Activated CD4-positive, alpha-beta memory T cell treated with anti-CD3 and anti-CD28 coated beads, Interleukin-2, amount 10 ng/mL, durations not matched to agents 7 days and 5 days (primary cell): ENCODE data around the gene PLEKHN1. TPM values are rescaled to one million over a fixed set of nuclear protein-coding genes. Genes with fewer than 3 reads are reported as not detected.
"Not testable (repeated sequence)": the region's sequence is repeated elsewhere in the genome, so short reads cannot be mapped to it uniquely, and the experiment has no call there.

ENCODE experiments used
- CTCF ChIA-PET: fragments of 350-600 bp; sonication (Branson Sonifier 250); formaldehyde crosslinking; loops from one replicate; lab custom pipeline; 2021; ENCODE audit warnings: antibody characterized with exemption, inconsistent platforms; lab: Charles Lee
- POLR2A ChIA-PET: fragments of 350-600 bp; sonication (Branson Sonifier 250); formaldehyde crosslinking; loops from one replicate; lab custom pipeline; 2021; ENCODE audit warnings: antibody characterized with exemption; lab: Charles Lee
- DNase-seq: peaks from one replicate; pipeline ENCODE4 v3.0.0-alpha.2; 2020
- H3K27ac Mint-ChIP-seq: one replicate; pipeline ENCODE4 v1.8.0; 2021; ENCODE audit warnings: mild to moderate bottlenecking, mixed read lengths
- H3K27me3 Mint-ChIP-seq: one replicate; pipeline ENCODE4 v1.8.0; 2021; ENCODE audit warnings: mixed read lengths
- H3K36me3 Mint-ChIP-seq: one replicate; pipeline ENCODE4 v1.8.0; 2021; ENCODE audit warnings: low read depth, mixed read lengths
- H3K4me1 Mint-ChIP-seq: one replicate; pipeline ENCODE4 v1.8.0; 2021; ENCODE audit warnings: mixed read lengths
- H3K4me3 Mint-ChIP-seq: one replicate; pipeline ENCODE4 v1.8.0; 2021; ENCODE audit warnings: mild to moderate bottlenecking, mixed read lengths
- H3K9me3 Mint-ChIP-seq: one replicate; pipeline ENCODE4 v1.8.0; 2021; ENCODE audit warnings: mixed read lengths
- total RNA-seq, 2 experiments: library from RNA; stranded (reverse); gene quantifications; one replicate each; pipeline ENCODE4 v1.2.3, GENCODE V29; 2021

The PLEKHN1 gene
- total RNA-seq, 2 experiments from 2014 or later, result 7.6 to 8.2 TPM

GRCh38 chr1:972726-973458, 6.6 kb downstream of the PLEKHN1 start:
- Mint-ChIP-seq H3K27me3 (peaks cover 11% of the 10 kb centered on the region), H3K4me3 (no peak overlapping the region), H3K36me3 (no peaks in the 10 kb centered on the region), H3K4me1 (peaks cover 9% of the 10 kb centered on the region), H3K9me3 (peaks cover 7% of the 10 kb centered on the region), H3K27ac (no peak overlapping the region)
- CTCF ChIA-PET, result no interaction called here
- DNase-seq, result no peak
- POLR2A ChIA-PET, result no interaction called here

DNA sequence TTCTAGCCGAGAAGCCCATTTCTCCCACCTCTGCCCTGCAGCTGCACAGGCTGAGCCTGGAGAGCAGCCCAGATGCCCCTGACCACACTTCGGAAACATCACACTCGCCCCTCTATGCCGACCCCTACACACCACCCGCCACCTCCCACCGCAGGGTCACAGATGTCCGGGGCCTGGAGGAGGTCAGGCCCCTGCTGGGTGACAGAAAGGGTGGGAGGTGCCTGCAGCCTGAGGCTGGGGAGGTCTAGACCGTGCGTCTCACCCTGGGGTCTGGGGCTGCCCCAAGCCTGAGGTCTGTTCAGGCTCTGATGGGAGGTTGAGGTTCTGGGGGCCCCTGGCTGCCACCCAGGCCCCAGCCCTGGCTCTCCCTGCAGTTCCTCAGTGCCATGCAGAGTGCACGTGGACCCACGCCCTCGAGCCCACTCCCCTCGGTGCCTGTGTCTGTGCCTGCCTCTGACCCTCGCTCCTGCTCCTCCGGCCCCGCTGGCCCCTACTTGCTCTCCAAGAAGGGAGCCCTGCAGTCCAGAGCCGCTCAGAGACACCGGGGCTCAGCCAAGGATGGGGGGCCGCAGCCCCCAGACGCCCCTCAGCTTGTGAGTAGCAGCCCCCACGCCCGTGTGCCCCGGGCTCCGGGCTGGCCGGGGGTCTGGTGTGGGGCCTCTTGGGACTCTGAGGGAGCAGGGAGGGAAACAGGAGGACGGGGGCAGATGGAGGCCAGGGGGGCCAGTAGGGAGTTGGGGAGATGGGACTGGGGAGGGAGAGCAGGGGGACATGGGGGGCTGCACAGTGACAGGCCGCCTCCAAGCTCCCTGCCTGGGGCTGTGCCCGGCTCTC, 7.4 kb downstream of the PLEKHN1 start:
- H3K36me3 Mint-ChIP-seq, result no peaks in the 10 kb centered on the region
- H3K4me3 Mint-ChIP-seq, result no peak overlapping the region
- DNase-seq, result no peak
- H3K27me3 Mint-ChIP-seq, result peaks cover 11% of the 10 kb centered on the region
- no peak overlapping the region for H3K27ac Mint-ChIP-seq
- peaks cover 7% of the 10 kb centered on the region for H3K9me3 Mint-ChIP-seq
- POLR2A ChIA-PET, result no interaction called here
- CTCF ChIA-PET, result no interaction called here
- H3K4me1 Mint-ChIP-seq, result peaks cover 12% of the 10 kb centered on the region

- H3K27me3 Mint-ChIP-seq, result peaks cover 7% of the 10 kb centered on the region
- H3K4me3 Mint-ChIP-seq, result no peak overlapping the region
- peaks cover 12% of the 10 kb centered on the region for H3K4me1 Mint-ChIP-seq
- ChIA-PET POLR2A (no interaction called here), CTCF (no interaction called here)
- DNase-seq, result no peak
- H3K27ac Mint-ChIP-seq, result no peak overlapping the region
- no peaks in the 10 kb centered on the region for H3K36me3 Mint-ChIP-seq
- H3K9me3 Mint-ChIP-seq, result peaks cover 5% of the 10 kb centered on the region
These were observed 8.0 kb downstream of the PLEKHN1 start for GRCh38 chr1:974293-974640.

DNA sequence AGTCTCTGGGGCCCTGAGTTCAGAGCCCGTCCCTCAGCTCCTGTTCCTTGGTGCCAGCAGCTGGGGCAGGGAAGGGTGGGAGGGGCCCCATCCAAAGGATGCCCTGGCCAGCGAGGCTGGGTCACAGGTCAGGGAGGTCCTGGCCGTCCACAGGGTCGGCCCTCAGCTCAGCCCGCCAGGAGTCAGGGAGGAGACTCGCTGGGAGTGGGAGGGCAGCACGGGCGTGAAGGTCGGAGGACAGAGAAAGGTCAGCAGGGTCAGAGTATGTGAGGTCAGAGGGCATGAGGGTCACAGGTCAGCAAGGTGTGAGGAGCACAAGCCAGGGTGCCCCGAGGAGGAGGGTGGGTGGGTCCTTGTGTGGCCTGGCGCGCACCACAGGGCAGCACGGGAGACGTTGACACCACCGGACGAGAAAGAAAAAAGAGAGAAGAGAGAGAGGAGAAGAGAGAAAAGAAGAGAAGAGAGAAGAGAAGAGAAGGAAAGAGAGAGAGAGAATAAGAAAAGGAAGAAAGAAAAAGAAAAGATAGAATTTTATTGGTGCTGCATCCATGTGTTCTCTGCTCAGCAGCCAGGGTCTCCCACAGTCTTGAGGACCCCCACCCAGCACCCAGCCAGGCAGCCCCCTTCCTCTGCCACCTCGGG, 8.5 kb downstream of the PLEKHN1 start:
- POLR2A ChIA-PET, result interaction anchor here (2.2 kb wide), 1 partner anchor 8 kb away, joined by 7 read pairs; no protein-coding TSS in a partner anchor
- CTCF ChIA-PET, result interaction anchor here (1.6 to 2.3 kb wide), 3 partner anchors 7 to 69 kb away, joined by 7 to 12 read pairs (median 11); partner anchors contain the start of genes NOC2L and PLEKHN1

GRCh38 chr1:975365-975764, 9.1 kb downstream of the PLEKHN1 start:
- no peaks in the 10 kb centered on the region for H3K36me3 Mint-ChIP-seq

More for the DNA sequence above, 8.5 kb downstream of the PLEKHN1 start:
- DNase-seq, result no peak
- H3K36me3 Mint-ChIP-seq, result no peaks in the 10 kb centered on the region
- no peak overlapping the region for H3K27ac Mint-ChIP-seq
- H3K27me3 Mint-ChIP-seq, result peaks cover 2% of the 10 kb centered on the region
- peaks cover 12% of the 10 kb centered on the region for H3K4me1 Mint-ChIP-seq
- H3K4me3 Mint-ChIP-seq, result no peak overlapping the region
- no peaks in the 10 kb centered on the region for H3K9me3 Mint-ChIP-seq

GRCh38 chr1:975896-976683, 9.8 kb downstream of the PLEKHN1 start:
- Mint-ChIP-seq H3K36me3 (no peaks in the 10 kb centered on the region), H3K4me3 (no peak overlapping the region), H3K27me3 (peaks cover 2% of the 10 kb centered on the region), H3K27ac (no peak overlapping the region), H3K9me3 (no peaks in the 10 kb centered on the region), H3K4me1 (peaks cover 12% of the 10 kb centered on the region)
- peak; percentile 78 for DNase-seq
- CTCF ChIA-PET, result interaction anchor here (0.7 to 2.3 kb wide), 6 partner anchors 9 to 107 kb away, joined by 3 to 12 read pairs (median 6); partner anchors contain the start of genes HES4, NOC2L and PLEKHN1
- POLR2A ChIA-PET, result interaction anchor here (2.2 kb wide), 1 partner anchor 9 kb away, joined by 7 read pairs; no protein-coding TSS in a partner anchor

More at GRCh38 chr1:975365-975764, 9.1 kb downstream of the PLEKHN1 start:
- Mint-ChIP-seq H3K9me3 (no peaks in the 10 kb centered on the region), H3K27me3 (peaks cover 2% of the 10 kb centered on the region), H3K4me3 (no peak overlapping the region), H3K4me1 (peaks cover 12% of the 10 kb centered on the region), H3K27ac (no peak overlapping the region)
- ChIA-PET POLR2A (interaction anchor here (2.2 kb wide), 1 partner anchor 8 kb away, joined by 7 read pairs; no protein-coding TSS in a partner anchor), CTCF (interaction anchor here (1.6 to 2.3 kb wide), 3 partner anchors 8 to 69 kb away, joined by 7 to 12 read pairs (median 11); partner anchors contain the start of genes NOC2L and PLEKHN1)
- DNase-seq, result no peak

DNA sequence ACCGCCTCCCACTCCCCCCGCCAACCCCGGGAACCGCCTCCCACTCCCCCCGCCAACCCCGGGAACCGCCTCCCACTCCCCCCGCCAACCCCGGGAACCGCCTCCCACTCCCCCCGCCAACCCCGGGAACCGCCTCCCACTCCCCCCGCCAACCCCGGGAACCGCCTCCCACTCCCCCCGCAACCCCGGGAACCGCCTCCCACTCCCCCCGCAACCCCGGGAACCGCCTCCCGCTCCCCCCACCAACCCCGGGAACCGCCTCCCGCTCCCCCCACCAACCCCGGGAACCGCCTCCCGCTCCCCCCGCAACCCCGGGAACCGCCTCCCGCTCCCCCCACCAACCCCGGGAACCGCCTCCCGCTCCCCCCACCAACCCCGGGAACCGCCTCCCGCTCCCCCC, 10.5 kb downstream of the PLEKHN1 start:
- not testable (repeated sequence) for H3K36me3 Mint-ChIP-seq, H3K27ac Mint-ChIP-seq, H3K9me3 Mint-ChIP-seq, H3K27me3 Mint-ChIP-seq, H3K4me3 Mint-ChIP-seq, DNase-seq
- POLR2A ChIA-PET, result interaction anchor here (2.2 kb wide), 1 partner anchor 10 kb away, joined by 7 read pairs; no protein-coding TSS in a partner anchor
- CTCF ChIA-PET, result interaction anchor here (0.7 to 2.3 kb wide), 6 partner anchors 9 to 108 kb away, joined by 3 to 12 read pairs (median 6); partner anchors contain the start of genes HES4, NOC2L and PLEKHN1
- H3K4me1 Mint-ChIP-seq, result peaks cover 12% of the 10 kb centered on the region

DNA sequence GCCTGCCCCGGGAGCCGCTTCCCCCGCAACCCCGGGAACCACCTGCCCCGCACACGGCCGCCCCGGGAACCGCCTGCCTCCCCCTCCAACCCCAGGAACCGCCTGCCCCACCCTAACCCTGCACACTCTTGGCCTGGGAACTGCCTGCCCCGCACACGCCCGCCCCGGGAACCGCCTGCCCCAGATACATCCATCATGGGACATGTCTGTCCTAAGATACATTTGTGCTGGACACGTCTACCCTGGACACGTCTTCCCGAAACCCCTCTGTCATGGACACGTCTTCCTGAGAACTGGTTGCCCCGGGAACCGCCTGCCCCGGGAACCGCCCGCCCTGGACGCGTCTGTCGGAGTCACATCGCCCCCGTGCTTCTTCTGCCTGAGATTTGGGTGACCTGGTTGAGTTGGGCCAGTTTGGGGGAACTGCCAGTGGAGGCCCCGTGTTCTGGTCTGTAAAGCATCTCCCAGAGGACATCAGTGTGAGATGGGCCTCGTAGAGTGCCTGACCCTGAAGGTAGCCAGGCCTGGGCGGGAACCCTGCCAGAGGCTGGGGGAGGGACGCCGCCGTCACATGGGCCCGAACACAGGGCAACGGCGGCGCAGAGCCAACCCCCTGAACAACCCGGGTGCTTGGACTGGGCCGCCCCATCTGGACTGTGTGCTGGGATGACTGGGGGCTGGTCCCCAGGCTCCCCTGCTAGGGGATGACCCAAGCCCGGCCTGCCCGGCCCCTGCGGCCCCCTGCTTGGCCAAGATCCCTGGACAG, 12.0 kb downstream of the PLEKHN1 start:
- no peak overlapping the region for H3K27ac Mint-ChIP-seq
- ChIA-PET POLR2A (no interaction called here), CTCF (no interaction called here)
- H3K36me3 Mint-ChIP-seq, result no peaks in the 10 kb centered on the region
- no peaks in the 10 kb centered on the region for H3K9me3 Mint-ChIP-seq
- peaks cover 12% of the 10 kb centered on the region for H3K4me1 Mint-ChIP-seq
- DNase-seq, result no peak
- no peak overlapping the region for H3K4me3 Mint-ChIP-seq
- H3K27me3 Mint-ChIP-seq, result peaks cover 7% of the 10 kb centered on the region

- Mint-ChIP-seq H3K36me3 (no peaks in the 10 kb centered on the region), H3K27ac (no peak overlapping the region), H3K27me3 (peaks cover 8% of the 10 kb centered on the region), H3K9me3 (no peaks in the 10 kb centered on the region), H3K4me3 (no peak overlapping the region), H3K4me1 (peaks cover 12% of the 10 kb centered on the region)
- DNase-seq, result no peak
- POLR2A ChIA-PET, result no interaction called here
- CTCF ChIA-PET, result no interaction called here
These were observed 12.8 kb downstream of the PLEKHN1 start for GRCh38 chr1:978835-979743.

DNA sequence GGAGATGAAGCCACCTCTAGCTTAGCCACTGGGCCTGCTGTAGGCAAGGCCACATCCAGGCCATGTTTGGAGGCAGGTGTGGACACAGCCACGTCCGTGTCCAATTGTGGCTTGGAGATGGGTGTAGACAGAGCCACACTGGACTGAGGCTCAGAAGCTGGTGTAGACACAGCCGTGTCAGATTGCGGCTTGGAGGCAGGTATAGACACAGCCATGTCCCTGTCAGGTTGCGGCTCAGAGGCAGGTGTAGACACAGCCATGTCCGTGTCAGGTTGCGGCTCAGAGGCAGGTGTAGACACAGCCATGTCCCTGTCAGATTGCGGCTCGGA, 13.4 kb downstream of the PLEKHN1 start:
- ChIA-PET POLR2A (no interaction called here), CTCF (no interaction called here)
- Mint-ChIP-seq H3K36me3 (no peaks in the 10 kb centered on the region), H3K27ac (no peak overlapping the region), H3K9me3 (no peaks in the 10 kb centered on the region), H3K4me1 (peaks cover 12% of the 10 kb centered on the region), H3K4me3 (no peak overlapping the region), H3K27me3 (peaks cover 8% of the 10 kb centered on the region)
- DNase-seq, result no peak

GRCh38 chr1:980137-980571, 13.9 kb downstream of the PLEKHN1 start:
- H3K4me1 Mint-ChIP-seq, result peaks cover 12% of the 10 kb centered on the region
- ChIA-PET CTCF (no interaction called here), POLR2A (interaction anchor here (1.6 kb wide), 1 partner anchor 13 kb away, joined by 6 read pairs; no protein-coding TSS in a partner anchor)
- H3K27me3 Mint-ChIP-seq, result peaks cover 10% of the 10 kb centered on the region
- H3K9me3 Mint-ChIP-seq, result no peaks in the 10 kb centered on the region
- H3K36me3 Mint-ChIP-seq, result no peaks in the 10 kb centered on the region
- H3K27ac Mint-ChIP-seq, result no peak overlapping the region
- DNase-seq, result no peak
- H3K4me3 Mint-ChIP-seq, result no peak overlapping the region
